HG02571 (cell line): ENCODE results near the gene HOXD12.

ENCODE experiments used
- ATAC-seq: cut with Tn5 transposase; IDR thresholded peaks from one replicate; pipeline ENCODE4 v1.9.1; 2021; ENCODE audit warnings: mild to moderate bottlenecking, moderate library complexity; ENCODE audit not compliant: unreplicated experiment

The HOXD12 gene

DNA sequence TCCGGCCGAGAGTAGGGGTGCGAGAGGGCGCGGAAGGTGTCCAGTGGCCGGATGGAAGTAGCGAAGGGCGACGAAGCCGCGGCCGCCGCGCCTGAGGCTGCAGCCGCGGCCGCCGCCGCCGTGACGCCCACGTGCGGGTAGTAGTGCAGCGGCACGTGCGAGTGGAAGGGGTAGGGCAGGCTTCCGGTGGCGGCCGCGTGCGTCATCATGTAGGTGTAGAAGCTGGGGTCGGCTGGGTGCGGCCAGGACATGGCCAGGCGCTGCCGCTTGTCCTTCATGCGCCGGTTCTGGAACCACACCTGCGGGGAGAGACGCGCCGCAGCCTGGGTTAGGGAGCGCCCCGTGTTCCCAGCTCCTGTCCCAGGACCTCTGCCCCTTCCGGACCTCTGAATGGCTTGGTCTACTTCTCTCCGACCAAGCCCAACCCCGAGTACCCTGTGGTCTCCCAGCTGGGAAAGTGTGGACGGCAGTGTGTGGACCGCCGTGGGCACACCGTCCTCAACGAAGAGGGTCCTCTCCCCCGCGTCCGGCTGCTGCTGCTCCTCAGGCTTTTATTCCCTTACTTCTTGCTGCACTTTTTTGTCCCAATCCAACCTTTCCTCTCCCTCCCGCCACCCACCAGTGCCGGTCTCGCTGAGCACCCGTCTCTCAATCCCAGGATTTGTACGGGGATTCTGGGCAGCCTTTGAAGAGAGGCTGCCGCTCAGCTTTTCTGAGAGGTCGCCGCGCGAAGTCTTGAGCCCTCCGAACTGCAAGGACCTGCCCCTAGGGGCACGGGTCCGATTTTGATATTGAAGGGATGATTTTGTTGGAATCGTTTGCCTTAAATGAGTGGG lies 18.8 kb upstream of the HOXD12 start:
- no peak for ATAC-seq

DNA sequence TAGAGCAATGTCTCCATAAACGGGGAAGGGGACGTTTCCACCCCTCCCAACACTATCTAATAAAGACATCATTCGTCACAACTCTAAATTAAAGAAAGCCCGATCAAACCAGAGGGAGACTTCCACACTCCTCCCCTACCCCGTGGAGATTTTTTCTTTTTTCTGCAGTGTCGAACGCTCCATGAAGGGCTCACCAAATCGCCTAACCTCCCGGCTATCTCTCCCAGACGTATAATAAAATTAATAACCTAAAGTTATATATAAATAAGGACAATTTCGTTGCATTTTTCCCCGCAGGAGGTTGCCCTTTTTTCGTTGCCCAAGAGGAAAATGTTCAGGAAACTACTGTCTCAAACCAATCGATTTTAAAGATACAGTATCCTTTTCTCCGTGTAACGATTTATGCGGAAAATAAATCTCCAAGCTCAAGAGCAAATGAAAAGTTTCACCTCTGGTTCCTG lies 18.2 kb upstream of the HOXD12 start:
- no peak for ATAC-seq

- no peak for ATAC-seq
Measured at GRCh38 chr2:176081837-176082524, 17.6 kb upstream of the HOXD12 start.

DNA sequence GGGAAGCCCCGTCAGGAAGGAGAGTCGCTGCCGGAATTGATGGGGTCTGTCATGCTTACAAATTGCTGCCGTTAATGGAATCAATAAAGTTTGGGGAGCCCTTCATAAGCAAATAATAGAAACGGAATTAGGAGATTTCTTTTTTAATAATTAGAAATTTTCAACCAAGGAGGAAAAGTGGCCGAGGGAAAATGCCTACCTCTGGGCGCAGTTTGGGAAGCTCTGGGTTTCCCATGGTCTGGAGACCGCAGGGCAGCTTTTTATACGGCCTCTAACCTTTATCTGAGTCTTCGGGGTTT lies 17.1 kb upstream of the HOXD12 start:
- ATAC-seq = no peak

DNA sequence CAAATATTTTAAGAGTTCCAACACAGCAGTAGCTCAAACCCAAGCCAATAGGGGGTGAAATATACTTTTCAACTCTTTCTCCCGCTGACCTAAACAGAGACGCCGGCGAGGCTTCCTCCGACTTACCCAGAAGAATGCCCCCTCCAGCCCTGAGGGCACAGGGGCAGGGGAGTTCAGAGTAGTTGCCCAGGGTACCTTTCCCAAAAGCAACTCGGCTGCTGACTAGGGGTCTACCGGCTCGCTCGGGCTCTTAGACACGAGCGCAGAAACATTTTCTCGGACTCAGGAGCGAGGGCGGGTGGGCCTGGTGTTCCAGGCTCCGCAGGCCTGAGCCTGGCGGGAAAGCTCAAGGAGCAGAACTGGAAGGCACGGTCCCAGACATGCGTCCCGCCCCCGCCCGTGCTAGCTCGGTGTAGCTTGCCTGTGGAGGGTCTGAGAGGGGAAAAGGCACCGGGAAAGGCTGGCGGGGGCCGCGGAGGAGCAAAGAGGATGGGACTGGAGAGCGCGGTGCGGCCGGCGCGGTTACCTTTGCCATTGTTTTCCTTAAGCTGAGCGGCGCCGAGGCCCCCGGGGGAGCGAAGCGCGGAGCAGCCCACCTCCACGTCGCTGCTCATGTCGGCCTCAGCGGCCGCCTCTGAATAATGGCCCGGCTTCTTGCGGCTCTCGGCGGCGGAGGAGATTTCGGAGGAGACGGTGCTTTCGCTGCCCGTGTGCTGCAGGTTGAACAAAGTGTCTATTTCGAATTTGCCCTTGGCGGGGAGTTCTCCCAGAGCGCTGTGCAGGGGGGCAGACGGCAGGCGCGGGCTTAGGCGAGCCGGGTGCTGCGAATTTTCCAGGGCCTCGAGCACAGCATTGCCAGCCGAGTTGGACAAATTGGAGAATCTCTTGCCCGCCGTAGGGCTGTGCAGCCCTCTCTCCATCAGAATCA lies 16.5 kb upstream of the HOXD12 start:
- ATAC-seq = no peak

- no peak for ATAC-seq
Measured at GRCh38 chr2:176083796-176084261, 15.8 kb upstream of the HOXD12 start, which contains the start of gene EVX2. Gene EVX2 (minus strand): TSS chr2:176083962. CDS start chr2:176083776, 186 bp downstream.

DNA sequence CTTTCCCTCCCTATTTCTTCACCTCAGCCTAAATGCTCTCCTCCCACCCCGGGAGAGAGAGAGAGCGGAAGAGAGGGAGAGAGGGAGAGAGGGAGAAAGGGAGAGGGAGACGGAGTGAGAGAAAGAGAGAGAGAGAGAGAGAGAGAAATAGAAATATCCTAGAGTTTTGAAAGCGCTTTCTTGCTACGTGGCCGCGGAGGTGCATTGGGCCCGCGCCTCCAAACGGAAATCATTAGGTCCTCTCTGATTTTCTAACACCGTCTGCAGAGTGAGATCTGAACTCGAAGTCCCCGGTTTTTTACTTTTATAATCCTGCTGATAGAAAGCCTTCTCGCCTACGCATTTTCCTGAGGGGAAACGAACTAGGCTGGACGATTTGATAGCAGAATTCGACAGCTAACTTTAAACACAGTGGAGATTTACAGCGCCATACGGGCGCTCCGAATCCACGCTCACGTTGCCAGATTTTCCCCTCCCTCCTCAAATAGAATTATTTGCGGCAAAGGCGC lies 14.9 kb upstream of the HOXD12 start:
- ATAC-seq = no peak

DNA sequence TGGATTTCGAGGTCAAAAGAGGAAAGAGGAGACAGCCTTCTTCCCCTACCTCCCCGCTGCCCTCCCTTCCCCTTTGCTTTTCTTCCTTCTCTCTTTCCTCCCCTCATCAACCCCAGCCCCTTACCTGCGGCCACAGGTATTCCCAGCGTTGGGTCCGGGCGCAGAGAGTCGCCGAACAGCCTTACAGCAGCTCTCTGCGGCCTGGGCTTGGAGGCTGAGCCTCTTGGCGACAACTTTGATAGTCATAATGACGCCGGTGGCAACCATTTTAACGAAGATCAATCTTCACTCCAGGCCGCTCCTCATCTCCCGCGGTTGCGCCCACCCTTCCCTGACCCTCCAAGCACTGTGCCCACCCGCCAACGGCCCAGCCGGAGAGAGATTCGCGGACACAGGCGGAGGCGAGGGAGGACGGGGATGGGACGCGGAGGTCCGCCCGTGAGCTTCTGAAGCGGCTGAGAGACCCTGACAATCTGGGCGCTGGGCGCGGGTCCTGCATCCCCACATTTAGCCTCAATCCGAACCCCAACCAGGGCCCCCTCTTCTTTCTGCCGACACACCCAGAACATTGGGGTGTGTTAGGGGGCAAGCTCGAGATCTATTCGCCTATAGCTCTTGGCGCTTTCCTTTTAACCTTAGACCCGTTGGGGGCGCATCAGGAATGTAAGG lies 14.3 kb upstream of the HOXD12 start:
- no peak for ATAC-seq

- ATAC-seq = no peak
Measured at GRCh38 chr2:176085861-176086771, 13.5 kb upstream of the HOXD12 start.

GRCh38 chr2:176087330-176088047 lies 12.1 kb upstream of the HOXD12 start:
- no peak for ATAC-seq

DNA sequence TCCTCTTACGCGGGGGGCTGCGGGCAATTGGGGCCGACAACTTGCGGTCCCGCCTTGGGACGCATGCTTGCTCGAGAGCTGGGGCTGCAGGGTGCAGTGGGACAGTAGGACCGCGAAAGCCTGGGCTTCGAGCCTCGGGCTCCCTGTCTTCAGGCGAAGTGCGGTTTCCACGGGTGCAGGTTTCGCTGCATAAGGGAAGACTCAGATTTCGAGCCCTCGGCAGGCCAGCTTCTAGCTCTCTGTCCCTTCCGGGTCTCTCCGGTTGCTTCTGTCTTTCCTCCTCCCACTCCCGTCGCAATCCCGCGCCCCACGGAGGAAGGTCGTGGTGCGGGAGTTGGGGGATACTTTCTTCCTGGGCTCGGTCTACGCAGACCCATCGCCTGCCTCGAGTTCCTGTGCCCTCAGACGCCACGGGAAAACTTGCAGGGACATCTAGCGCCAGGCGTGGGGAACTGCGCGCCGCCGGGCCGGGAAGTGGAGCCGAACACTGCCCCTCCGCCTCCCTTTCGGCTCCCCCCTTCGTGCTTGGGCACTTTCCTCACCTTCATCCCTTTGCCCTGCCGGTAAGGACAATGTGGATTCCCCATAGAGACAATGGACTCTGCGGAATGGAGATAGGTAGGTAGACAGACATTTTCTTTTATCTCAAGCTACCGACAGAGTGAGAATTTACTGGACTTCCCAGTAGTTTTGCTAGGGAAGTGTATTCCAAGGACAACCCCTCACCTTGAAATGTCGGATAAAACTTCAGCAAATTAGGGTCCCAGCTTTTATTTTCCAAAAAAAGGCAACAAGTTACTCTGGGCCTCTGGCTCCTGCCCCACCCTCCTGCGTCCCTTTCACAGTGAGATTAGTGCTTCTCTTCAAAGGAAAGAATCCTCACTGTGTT lies 11.3 kb upstream of the HOXD12 start:
- no peak for ATAC-seq

- ATAC-seq = no peak
Measured at GRCh38 chr2:176088937-176089842, 10.4 kb upstream of the HOXD12 start.

GRCh38 chr2:176089843-176090395 lies 9.7 kb upstream of the HOXD12 start:
- no peak for ATAC-seq

DNA sequence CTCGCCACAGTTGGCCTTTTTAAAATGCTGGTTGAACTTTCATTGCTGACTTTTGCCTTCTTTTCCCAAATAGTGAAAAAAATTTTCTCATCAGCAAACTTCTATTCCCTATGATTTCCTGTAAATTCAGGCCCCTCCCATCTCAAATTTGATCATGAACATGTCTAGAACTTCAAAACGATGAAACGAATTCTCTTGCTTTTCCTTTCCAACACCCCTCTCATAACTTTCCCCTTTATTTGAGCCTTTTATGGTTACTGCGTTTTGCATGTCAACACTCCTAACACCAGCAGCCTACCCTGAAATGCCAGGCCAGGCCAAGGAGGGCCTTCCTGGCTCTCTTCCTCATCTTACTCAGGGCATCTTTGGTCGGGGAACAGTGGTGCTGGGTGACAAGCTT lies 8.7 kb upstream of the HOXD12 start:
- no peak for ATAC-seq

DNA sequence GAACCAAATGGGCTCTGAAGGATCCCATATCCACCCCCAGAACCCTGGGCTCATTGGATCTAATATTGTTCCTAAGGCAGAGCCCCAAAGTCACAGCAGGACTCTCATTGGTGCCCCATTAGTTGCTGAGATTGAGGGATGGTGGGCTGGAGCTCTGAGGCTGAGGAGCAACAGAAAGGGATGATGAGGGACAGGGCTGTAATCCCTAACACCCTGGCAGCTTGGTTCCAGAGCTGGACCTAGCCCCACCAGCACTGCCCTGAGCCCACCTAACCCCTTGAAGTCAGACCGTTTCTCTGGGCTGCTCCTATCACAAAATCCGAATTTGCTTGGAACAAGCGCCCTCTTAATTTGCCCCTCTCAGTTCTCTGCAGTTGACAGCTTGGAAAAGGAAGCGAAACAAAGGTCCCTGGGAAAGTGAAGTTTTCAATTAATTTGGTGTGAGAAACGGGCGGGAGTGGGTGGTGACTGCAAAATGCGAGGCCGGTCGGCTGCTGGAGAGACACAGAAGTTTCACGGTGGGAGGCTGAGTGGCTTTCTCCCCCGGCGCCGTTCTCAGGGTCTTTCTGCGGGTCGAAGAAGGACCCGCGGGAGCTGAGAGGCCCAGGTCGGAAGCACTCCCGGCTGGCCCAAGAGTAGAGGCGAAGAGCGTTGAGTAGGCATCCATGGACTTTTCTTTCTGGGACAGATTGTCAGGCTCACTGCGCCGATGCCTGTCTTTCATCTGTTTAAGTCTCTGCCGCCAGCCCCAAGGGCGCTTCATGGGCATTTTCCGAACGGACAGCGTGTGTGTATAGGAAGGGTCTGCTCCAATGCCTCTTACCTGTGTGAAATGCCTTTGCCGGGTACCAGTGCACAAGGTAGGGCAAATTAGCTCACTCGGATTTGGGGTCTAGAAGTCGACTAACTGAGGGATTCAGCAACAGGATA lies 8.0 kb upstream of the HOXD12 start:
- no peak for ATAC-seq
